Measurements from ENCODE around the gene ZGPAT. TPM values are rescaled to one million over a fixed set of nuclear protein-coding genes. Genes with fewer than 3 reads are reported as not detected.
A peak's percentile ranks its signal among the peaks of the same experiment; 100 is the strongest.

The ZGPAT gene
- total and polyA plus RNA-seq, 2 donors (not counting 1 experiment from before 2014, with no cell fraction given), result 46.1 to 62.1 TPM

DNA sequence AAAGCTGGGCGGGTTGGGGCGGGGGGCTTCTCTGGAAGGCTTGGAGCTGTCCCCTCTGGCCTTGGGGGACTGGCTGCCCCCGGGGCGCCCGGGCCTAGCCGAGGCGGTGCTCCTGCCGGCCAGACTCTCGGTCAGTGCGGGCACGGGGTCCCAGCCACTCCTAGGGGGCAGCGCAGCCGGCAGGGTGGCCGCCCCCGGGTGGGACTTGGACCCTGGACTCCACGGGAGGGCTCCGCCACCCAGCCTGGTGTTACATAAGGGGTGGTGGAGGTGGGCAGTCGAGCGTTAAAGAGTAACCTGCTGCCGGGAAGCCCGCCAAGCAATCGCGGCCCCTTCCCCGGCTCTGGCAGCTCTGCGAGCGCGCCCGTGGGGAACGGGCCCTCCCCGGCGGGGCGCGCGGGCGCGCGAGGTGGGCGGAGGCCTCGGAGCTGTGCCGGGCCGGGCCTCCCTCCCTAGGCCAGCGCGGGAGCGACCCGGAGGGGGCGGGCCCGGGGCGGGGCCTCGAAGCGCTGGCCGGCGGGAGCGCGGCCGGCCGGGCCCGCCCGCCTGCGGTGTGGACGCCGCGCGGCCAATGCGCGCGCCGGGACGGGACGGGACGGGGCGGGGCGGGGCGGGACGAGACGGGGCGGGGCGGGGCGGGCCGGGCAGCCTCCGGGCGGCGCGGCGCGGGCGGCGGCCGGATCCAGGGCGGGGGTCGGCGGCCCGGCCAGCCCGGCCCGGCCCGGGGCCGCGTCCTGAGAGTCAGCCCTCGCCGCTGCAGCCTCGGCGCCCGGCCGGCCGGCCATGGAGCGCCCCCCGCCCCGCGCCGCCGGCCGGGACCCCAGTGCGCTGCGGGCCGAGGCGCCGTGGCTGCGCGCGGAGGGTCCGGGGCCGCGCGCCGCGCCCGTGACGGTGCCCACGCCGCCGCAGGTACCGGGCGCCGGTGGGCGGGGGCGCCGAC is 31.6 kb downstream of the ZGPAT start, which contains the start of gene SLC2A4RG:
SLC2A4RG (plus strand) TSS at position 647 of the 940 bp plus-strand sequence; CDS start at position 784, 137 bp downstream.
- peak within 1 kb of the TSS; percentile 68 for H3K9ac ChIP-seq (ENCODE audit: low read length)
- no peaks in the 10 kb centered on the region for H3K9me3 Mint-ChIP-seq (ENCODE audit: insufficient read depth)
- H3K27ac ChIP-seq (ENCODE audit: low read length in 2 of 2), result no peak within 1 kb of the TSS
- WGBS (ENCODE audit: insufficient coverage), result 2% methylated on average over 136 of the region's 136 CpGs
- DNase-seq, result peak; percentile 79
- peak within 1 kb of the TSS; percentile 95 for H3K4me2 ChIP-seq (replicated peaks; ENCODE audit: low read depth, low read length, poor library complexity, severe bottlenecking)
- H3K27me3 Mint-ChIP-seq, result no peaks in the 10 kb centered on the region
- TF ChIP-seq EZH2 (IDR thresholded peaks at IDR 0.05; ENCODE audit: borderline replicate concordance, insufficient read depth, low read depth, low read length, poor library complexity, severe bottlenecking) (no peak), CTCF (IDR thresholded peaks at IDR 0.05) (no peak)
- ChIA-PET CTCF (no interaction called here), POLR2A (interaction anchor here (0.6 to 1.8 kb wide), 4 partner anchors 10 to 207 kb away, joined by 3 to 8 read pairs (median 3); partner anchors contain the start of genes ARFRP1, TPD52L2 and ZGPAT)
- H3K27me3 ChIP-seq (replicated peaks in 1 of 4; ENCODE audit: control extremely low read depth in 1 of 4, control insufficient read depth in 3 of 4, insufficient read depth in 4 of 4, low read length in 3 of 4), result no peaks in the 10 kb centered on the region
- H3K4me1 Mint-ChIP-seq, result peaks cover 18% of the 10 kb centered on the region
- H3K4me3 Mint-ChIP-seq, result peak within 1 kb of the TSS; percentile 80
- peaks cover 29% of the 10 kb centered on the region for H4K20me1 ChIP-seq (ENCODE audit: control insufficient read depth, insufficient read depth, low read length, poor library complexity, severe bottlenecking)
- peak within 1 kb of the TSS; percentile 23 to 64 (median 50) for H3K4me3 ChIP-seq (ENCODE audit: control extremely low read depth in 1 of 5, extremely low read depth in 1 of 5, insufficient read depth in 1 of 5, low read depth in 2 of 5, low read length in 4 of 5)
- peaks cover 14% of the 10 kb centered on the region for H3K79me2 ChIP-seq (ENCODE audit: control insufficient read depth, insufficient read depth, low read length)
- H3K36me3 ChIP-seq (replicated peaks in 1 of 2; ENCODE audit: control extremely low read depth in 1 of 2, control insufficient read depth in 1 of 2, extremely low read depth in 1 of 2, insufficient read depth in 2 of 2, low read length in 1 of 2), result peaks cover 0 to 15% of the 10 kb centered on the region in 2 experiments
- peaks cover 35 to 46% of the 10 kb centered on the region in 2 donors for H3K4me1 ChIP-seq (ENCODE audit: control insufficient read depth in 2 of 2, insufficient read depth in 2 of 2, low read length in 2 of 2)
- peak; percentile 71 for ATAC-seq (ENCODE audit: low read depth)
- H2AFZ ChIP-seq (ENCODE audit: insufficient read depth, low read depth, low read length, poor library complexity, severe bottlenecking), result peak within 1 kb of the TSS; percentile 70
- H3K27ac Mint-ChIP-seq, result no peak within 1 kb of the TSS
- no peaks in the 10 kb centered on the region for H3K9me3 ChIP-seq (ENCODE audit: control extremely low read depth in 1 of 3, control insufficient read depth in 2 of 3, insufficient read depth in 1 of 3, low read length in 2 of 3)
- intact Hi-C loops (cut with micrococcal nuclease), result loop anchor here (1.0 to 5.0 kb wide), 2 partner anchors 125 to 202 kb away; partner anchors contain the start of gene PTK6
